ENCODE measurements around the gene XIRP1.

Gene XIRP1

DNA sequence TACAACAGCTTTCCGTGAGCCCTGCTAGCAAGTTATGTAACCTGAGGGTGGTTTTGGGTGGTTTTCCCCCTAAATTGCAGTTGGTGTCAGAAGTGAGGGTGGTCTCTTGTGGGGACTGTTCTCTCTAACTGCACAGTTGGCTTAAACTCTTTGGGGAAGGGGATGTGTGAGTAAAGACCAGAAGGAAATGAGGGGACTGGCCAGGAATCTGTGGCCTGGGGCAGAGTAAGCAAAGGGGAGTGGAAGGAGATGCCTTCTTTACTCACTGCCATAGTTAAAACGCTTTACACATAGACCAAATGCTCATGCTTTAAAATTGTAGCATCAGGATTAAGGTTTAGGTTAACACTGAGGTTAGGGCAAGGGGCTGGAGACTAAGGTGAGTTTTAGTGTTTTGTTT, 21.2 kb upstream of the XIRP1 start:
- DNase-seq, result no peak
- Mint-ChIP-seq H3K27me3 (peaks cover 10% of the 10 kb centered on the region), H3K27ac (no peak overlapping the region), H3K9me3 (no peaks in the 10 kb centered on the region), H3K4me3 (no peak overlapping the region), H3K4me1 (peaks cover 9% of the 10 kb centered on the region)
- ATAC-seq, result no peak

DNA sequence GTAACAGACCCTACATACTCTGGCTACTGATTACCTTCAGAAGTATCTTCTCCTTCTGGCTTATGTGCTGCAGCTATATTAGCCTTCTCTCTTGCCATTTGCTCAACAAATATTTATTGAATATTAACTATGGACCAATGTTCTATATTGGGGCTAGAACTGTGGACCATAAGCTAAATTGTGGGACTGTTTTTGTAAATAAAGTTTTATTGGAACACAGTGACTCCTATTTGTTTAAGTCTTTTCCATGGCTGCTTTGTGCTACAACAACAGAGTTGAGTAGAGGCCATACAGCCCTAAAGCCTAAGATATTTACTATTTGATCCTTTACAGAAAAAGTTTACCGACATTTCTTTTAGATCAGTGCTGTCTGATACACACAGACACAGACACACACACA, 20.3 kb upstream of the XIRP1 start:
- no peak for DNase-seq
- no peak for ATAC-seq
- H3K4me1 Mint-ChIP-seq, result peaks cover 9% of the 10 kb centered on the region
- H3K9me3 Mint-ChIP-seq, result no peaks in the 10 kb centered on the region
- no peak overlapping the region for H3K4me3 Mint-ChIP-seq
- H3K27me3 Mint-ChIP-seq, result peaks cover 14% of the 10 kb centered on the region
- H3K27ac Mint-ChIP-seq, result no peak overlapping the region

DNA sequence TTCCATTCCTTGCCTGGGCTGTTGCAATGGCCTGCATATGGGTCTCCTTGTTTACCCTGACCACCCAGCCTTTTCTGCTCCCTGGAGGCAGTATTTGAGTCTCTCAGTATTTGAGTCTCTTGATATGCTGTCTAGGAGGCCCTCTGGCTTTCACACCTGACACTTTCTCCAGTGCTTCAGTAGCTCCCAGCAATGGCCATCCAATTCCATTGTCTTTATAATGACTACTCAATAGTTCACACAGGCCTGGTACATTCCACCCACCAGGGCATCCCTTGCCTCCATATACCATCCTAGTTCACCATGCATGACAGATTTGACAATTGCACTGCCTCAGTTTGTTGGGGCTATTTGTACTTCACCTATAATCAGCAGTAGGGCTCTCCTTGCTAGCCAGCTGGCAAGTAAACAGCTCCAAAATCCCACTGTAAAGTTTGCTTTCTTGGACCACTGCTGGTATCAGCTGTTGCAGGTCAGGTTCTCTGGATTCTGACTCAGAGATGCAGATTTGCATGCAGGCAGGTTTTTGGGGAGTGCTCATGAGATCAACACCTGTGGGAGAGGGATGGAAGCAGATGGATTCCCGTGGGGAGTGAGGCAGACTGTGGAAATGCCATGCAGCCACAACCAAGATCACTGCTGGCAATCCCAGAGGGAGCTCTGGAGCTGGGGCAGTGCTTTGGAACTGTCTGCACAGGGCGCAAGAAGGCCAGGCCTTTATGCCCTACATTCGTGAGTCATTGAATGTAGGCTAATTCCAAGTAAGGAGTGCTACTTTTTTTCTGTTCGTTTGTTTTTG, 19.1 kb upstream of the XIRP1 start:
- no peaks in the 10 kb centered on the region for H3K9me3 Mint-ChIP-seq
- DNase-seq (no peak), ATAC-seq (no peak)
- no peak overlapping the region for H3K27ac Mint-ChIP-seq
- H3K27me3 Mint-ChIP-seq, result peaks cover 6% of the 10 kb centered on the region
- H3K4me1 Mint-ChIP-seq, result peaks cover 9% of the 10 kb centered on the region
- H3K4me3 Mint-ChIP-seq, result no peak overlapping the region

DNA sequence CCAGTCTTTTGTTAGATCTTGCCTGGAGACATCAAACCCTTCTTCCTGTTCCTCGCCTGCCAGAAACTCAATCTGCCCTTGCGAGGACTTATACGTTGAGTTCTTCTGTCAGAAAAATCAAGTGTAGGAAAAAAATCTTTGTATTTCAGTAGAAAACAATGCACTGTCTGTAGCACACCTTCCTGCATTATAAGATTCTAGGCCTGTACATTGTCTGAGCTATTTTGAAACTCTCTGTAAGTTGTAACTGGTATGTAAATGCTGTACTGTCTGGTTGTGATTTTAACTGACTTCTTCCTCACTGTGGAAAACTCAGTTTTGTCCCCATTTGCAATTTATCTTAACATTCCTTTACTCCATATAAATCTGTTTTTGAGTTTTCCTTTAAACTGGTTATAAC, 17.7 kb upstream of the XIRP1 start:
- H3K4me1 Mint-ChIP-seq, result peaks cover 6% of the 10 kb centered on the region
- H3K9me3 Mint-ChIP-seq, result no peaks in the 10 kb centered on the region
- H3K27ac Mint-ChIP-seq, result no peak overlapping the region
- H3K27me3 Mint-ChIP-seq, result peaks cover 6% of the 10 kb centered on the region
- H3K4me3 Mint-ChIP-seq, result no peak overlapping the region
- no peak for DNase-seq
- no peak for ATAC-seq

DNA sequence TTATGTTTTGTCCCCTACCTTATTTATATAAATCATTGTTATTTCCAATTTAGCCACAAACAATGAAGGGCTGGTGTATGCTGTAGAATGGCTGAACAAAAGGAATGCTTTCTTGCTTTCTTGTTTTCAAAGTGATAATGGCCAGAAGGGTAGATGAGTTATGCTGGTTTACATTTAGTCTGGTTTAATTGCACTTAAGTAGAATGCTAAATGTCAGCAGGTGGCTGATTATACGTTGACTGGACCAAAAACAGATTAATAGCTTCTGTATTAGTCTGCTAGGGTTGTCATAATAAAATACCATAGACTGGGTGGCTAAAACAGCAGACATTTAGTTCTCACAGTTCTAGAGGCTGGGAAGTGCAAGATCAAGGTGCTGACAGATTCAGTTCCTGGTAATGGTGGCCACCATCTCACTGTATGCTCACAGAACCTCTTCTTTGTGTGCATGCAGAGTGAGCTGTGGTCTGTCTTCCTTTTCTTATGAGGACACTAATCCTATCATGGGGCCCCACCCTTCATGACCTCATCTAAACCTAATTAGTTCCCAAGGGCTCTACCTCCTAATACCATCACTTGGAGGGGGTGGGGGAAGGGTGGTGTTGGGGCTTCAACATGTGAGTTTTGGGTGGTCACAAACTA, 17.1 kb upstream of the XIRP1 start:
- H3K27me3 Mint-ChIP-seq, result peaks cover 6% of the 10 kb centered on the region
- no peak overlapping the region for H3K4me3 Mint-ChIP-seq
- ATAC-seq (no peak), DNase-seq (no peak)
- peaks cover 6% of the 10 kb centered on the region for H3K4me1 Mint-ChIP-seq
- no peak overlapping the region for H3K27ac Mint-ChIP-seq
- H3K9me3 Mint-ChIP-seq, result no peaks in the 10 kb centered on the region

DNA sequence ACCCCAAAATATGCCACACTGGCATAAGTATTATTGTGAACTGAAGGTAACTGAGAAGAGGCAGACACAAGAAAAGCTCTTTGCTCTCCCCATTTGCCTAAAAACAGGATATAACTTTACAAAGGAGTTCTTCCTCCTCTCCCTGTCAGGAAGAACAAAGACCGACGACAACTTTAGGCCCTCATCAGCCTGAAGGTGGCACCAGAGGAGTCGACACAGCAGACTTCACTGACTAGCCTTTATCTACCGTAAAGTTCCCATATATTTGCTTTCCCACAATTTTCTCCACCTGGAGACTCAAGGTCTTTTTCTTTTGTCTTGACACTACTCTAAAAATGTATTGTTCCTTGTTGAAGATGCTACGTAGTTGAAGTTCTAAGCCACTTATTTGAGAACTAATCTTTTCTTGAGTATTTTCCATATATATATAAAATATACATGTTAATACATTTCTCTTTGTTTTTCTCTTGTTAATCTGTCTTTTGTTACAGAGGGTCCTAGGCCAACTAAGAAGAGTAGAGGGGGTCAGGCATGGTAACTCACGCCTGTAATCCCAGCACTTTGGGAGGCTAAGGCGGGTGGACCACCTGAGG, 16.2 kb upstream of the XIRP1 start:
- Mint-ChIP-seq H3K4me3 (no peak overlapping the region), H3K4me1 (peaks cover 6% of the 10 kb centered on the region), H3K27me3 (peaks cover 9% of the 10 kb centered on the region), H3K9me3 (no peaks in the 10 kb centered on the region), H3K27ac (no peak overlapping the region)
- DNase-seq, result no peak
- ATAC-seq, result no peak

DNA sequence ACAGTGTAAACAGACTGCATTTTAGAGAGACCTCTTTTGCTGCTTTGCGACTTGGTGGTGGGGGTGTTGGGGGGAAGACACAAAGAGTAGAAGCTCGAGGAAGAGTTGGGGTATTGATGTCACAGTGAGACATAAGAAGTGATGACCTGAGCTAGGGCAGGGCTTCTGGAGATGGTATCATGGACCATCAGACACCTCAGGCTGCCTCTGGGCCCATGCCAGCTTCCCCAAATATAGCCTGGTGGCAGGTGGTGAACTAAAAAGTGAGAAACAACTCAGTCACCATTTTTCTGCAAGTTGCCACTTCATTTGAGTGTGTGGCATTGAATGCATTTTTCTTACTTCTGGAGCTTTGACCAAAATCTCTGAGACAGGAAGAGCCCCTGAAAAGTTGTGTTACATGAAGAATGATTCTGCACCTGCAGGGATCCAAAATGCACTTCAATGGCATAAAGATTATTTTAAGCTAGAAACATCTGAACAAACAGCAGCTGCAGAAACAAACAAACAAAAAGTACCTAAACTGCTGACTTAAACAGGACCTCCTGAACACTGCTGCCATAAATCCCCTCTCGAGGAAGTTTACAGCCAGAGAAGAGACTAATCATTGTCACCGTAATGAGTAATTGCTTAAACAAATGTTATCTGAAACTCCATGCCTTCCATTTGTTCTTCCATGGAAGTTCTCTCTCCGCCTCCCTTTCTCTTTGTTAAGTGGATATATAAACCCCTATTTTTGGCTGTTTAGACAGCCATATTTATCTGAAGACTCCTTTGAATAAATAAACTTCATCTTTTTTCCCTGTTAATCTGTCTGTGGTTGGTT, 15.2 kb upstream of the XIRP1 start:
- H3K4me3 Mint-ChIP-seq, result no peak overlapping the region
- peaks cover 6% of the 10 kb centered on the region for H3K4me1 Mint-ChIP-seq
- ATAC-seq, result no peak
- DNase-seq, result no peak
- H3K9me3 Mint-ChIP-seq, result no peaks in the 10 kb centered on the region
- H3K27ac Mint-ChIP-seq, result no peak overlapping the region
- H3K27me3 Mint-ChIP-seq, result peaks cover 19% of the 10 kb centered on the region

DNA sequence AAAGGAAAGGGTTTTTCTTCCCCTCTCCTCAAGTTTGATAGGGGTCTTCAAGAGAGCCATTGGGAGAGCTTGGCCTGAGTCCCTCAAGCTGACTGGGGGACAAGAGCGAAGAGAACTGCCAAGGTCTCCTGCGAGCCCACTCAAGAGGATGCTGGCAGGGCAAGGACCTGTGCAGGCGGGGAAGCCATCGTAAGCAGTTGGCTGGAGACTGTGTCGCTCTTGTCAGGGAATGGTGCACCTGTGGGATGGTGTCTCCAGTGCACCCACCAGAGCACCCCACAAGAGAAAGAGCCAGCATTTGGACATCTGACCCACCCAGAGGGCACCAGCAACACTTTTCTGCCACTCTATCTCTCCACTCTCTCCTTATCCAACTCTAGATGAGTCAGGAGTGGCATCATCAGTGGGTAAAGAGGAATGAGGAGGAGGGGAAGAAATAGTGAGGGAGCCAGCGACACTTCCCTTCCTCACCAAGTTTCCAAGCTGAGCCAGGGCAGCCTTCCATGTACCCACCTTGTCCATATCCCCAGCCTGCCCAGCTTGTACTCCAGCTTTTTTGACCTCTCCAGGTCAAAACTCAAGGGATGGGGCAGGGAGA, 13.6 kb upstream of the XIRP1 start:
- peaks cover 6% of the 10 kb centered on the region for H3K4me1 Mint-ChIP-seq
- H3K27ac Mint-ChIP-seq, result peak overlapping the region in 1 of 2 donors; percentile 45
- no peaks in the 10 kb centered on the region for H3K9me3 Mint-ChIP-seq
- no peak overlapping the region for H3K4me3 Mint-ChIP-seq
- peaks cover 35% of the 10 kb centered on the region for H3K27me3 Mint-ChIP-seq
- no peak for ATAC-seq
- no peak for DNase-seq

DNA sequence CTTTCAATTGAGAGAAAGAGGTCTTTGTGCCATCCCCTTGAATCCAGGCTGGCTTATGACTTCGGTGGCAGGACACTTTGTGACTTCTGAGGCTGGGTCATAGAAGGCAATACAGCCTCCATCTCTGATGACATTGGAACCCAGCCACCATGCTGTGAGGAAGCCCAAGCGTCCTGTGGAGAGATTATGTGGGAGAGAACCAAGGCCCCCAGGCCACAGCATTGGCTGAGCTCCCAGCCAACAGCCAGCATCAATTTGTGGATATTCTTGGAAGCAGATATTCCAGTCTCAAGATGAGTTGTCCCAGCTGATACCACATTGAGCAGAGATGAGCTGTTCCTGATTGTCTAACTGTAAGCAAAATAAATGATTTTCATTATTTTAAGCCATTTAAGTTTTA, 12.7 kb upstream of the XIRP1 start:
- H3K4me3 Mint-ChIP-seq, result no peak overlapping the region
- no peaks in the 10 kb centered on the region for H3K9me3 Mint-ChIP-seq
- peaks cover 39% of the 10 kb centered on the region for H3K27me3 Mint-ChIP-seq
- ATAC-seq, result no peak
- H3K4me1 Mint-ChIP-seq, result peaks cover 6% of the 10 kb centered on the region
- no peak overlapping the region for H3K27ac Mint-ChIP-seq
- DNase-seq, result no peak

DNA sequence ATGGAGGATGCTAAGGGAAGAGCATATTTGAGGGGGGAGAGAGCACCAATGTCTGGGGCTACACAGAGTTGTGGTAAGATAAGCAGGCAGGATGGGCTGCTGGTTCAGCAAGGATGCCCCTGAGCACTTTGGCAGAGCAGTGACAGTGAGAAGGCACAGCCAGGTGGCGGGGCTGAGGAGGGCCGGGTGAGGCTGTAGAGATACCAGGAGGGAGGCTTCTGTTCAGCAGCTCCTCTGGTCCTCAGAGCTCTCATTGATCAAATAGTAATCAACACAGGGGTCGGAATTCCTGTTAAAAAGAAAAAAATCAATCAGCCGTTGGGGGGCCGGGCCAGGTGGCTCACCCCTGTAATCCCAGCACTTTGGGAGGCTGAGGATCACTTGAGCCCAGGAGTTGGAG, 11.5 kb upstream of the XIRP1 start:
- no peak for DNase-seq
- no peak for ATAC-seq
- H3K27me3 Mint-ChIP-seq, result peaks cover 39% of the 10 kb centered on the region
- H3K9me3 Mint-ChIP-seq, result no peaks in the 10 kb centered on the region
- H3K27ac Mint-ChIP-seq, result no peak overlapping the region
- H3K4me1 Mint-ChIP-seq, result peaks cover 6% of the 10 kb centered on the region
- no peak overlapping the region for H3K4me3 Mint-ChIP-seq

DNA sequence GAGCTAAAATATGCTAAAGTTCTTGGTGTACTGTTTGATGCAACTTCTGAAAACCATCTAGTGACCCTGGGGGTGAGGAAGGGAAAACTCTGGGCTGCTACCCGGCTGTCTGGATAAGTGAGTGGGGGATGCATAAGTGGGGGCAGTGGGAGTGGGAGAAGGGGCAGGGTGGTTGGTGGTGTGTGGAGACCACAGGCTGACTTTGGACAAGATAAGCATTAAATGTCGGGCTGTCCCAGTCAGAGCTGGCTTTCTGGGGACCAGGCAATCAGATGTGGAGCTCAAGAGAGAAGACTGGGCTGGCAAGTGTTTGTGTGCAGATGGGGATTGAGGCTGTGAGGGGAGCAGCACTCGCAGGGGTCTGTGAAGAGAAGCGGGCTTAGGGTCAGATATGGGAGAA, 11.0 kb upstream of the XIRP1 start:
- H3K27ac Mint-ChIP-seq, result peak overlapping the region in 1 of 2 donors; percentile 34
- peaks cover 39% of the 10 kb centered on the region for H3K27me3 Mint-ChIP-seq
- no peak for DNase-seq
- peaks cover 6% of the 10 kb centered on the region for H3K4me1 Mint-ChIP-seq
- H3K9me3 Mint-ChIP-seq, result no peaks in the 10 kb centered on the region
- H3K4me3 Mint-ChIP-seq, result no peak overlapping the region
- ATAC-seq, result no peak

DNA sequence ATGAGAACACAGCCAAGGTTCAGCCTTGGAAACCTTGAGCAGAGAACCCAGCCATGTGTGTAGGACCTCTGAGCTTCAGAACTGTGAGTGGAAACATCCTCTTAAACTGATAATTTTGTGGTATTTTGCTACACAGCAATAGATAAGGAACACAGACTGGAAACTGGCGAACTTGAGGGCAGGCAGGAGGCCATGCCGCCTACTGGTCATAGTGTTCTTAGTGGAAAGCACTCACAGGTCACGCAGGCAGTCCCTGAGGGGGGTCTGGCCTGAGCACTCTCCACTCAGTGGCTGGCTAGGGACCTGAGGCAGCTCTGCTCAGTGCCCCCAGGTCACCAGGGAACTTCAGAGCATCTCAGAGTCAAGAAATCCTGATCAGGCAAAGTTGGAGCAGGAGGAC, 9.7 kb upstream of the XIRP1 start:
- DNase-seq (no peak), ATAC-seq (no peak)
- no peak overlapping the region for H3K4me3 Mint-ChIP-seq
- H3K27me3 Mint-ChIP-seq, result peaks cover 34% of the 10 kb centered on the region
- H3K27ac Mint-ChIP-seq, result peak overlapping the region in 1 of 2 donors; percentile 21
- no peaks in the 10 kb centered on the region for H3K9me3 Mint-ChIP-seq
- H3K4me1 Mint-ChIP-seq, result peaks cover 6% of the 10 kb centered on the region

DNA sequence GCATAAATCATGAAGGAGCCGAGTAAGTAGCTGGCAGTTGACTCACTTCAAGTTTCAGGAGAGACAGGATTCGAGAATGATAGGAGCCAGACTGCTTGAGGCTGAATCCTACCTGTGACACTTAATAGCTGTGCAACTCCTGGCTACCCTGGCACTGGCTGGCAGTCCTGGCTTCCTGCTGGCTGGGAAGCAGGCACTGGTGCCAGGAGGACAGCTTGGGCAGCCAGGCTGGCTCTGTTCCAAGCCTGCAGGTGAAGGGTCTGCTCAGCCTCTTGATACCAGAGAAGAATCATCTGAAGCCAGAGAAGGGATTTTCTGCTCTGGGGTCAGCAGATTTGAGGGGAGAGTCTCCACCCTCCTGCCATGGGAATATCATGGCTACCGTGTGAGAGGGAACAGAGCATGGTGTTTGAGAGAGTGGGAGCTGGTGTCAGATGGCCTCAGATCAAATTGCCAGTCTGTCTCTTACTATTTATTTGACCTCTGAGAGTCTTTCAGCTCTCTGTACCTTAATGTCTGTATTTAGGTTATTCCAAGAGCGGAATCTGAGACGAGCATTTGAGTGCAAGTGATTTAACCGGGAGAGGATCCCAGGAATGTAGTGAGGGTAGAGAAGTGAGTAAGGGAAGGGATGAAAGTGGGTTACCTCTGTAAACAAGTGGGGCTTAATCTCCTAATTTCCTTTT, 4.4 kb upstream of the XIRP1 start:
- ATAC-seq, result no peak

DNA sequence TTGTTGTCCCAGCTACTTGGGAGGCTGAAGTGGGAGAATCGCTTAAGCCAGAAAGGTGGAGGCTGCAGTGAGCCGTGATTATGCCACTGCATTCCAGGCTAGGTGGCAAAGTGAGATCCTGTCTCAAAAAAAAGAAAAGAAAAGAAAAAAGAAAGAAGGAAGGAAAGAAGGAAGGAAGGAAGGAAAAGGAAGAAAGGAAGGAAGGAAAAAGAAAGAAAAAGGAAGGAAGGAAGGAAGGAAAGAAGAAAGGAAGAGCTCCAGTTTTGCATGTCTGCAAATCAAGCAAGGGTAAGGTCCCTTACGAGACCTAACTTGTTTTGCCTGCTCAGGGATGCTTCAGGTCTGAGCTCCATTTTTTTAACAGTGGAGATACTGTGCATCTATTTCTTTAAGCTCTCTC, 3.6 kb upstream of the XIRP1 start:
- H3K4me3 Mint-ChIP-seq, result no peak overlapping the region
- H3K9me3 Mint-ChIP-seq, result peaks cover 0 to 6% of the 10 kb centered on the region in 2 donors
- H3K4me1 Mint-ChIP-seq, result peaks cover 28% of the 10 kb centered on the region
- DNase-seq, result no peak
- peaks cover 5% of the 10 kb centered on the region for H3K27me3 Mint-ChIP-seq
- no peak for ATAC-seq
- no peak overlapping the region for H3K27ac Mint-ChIP-seq

More for the DNA sequence above, 4.4 kb upstream of the XIRP1 start:
- Mint-ChIP-seq H3K4me3 (no peak overlapping the region), H3K27ac (no peak overlapping the region), H3K9me3 (peaks cover 0 to 6% of the 10 kb centered on the region in 2 donors), H3K4me1 (peaks cover 22% of the 10 kb centered on the region), H3K27me3 (peaks cover 12% of the 10 kb centered on the region)
- DNase-seq, result no peak

DNA sequence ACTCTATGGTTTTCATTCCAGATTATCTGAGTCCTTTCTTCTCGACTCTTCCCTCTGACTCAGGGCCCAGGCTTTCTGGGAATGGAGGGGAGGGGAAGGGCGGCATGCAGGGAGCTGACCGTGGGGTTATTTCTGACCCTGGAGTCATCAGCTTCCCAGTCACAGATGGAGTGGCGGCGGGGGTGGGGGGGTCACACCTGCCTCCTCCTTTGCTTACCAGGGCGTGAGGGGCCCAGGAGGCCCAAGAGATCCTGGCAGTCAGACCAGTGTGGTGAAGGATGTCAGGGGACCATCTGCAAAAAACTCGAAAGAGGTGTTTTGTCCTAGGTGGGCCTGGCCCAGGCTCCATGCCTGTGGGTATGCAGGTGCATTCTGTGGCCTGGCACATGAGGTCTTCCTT, 996 bp upstream of the XIRP1 start:
- Mint-ChIP-seq H3K27ac (no peak overlapping the region), H3K27me3 (no peaks in the 10 kb centered on the region), H3K9me3 (peaks cover 0 to 6% of the 10 kb centered on the region in 2 donors), H3K4me1 (peaks cover 42% of the 10 kb centered on the region), H3K4me3 (no peak overlapping the region)
- DNase-seq (no peak), ATAC-seq (no peak)
